Measurements from ENCODE around the gene RAC3.

The RAC3 gene

GRCh38 chr17:82058855-82059249, 27.4 kb downstream of the RAC3 start:
- Mint-ChIP-seq H3K9me3 (no peaks in the 10 kb centered on the region), H3K4me1 (no peaks in the 10 kb centered on the region), H3K36me3 (ENCODE audit: low read depth) (peaks cover 12% of the 10 kb centered on the region), H3K27ac (no peak overlapping the region), H3K4me3 (no peak overlapping the region), H3K27me3 (ENCODE audit: low read depth) (no peaks in the 10 kb centered on the region)
- TF ChIP-seq, protein P1, sequence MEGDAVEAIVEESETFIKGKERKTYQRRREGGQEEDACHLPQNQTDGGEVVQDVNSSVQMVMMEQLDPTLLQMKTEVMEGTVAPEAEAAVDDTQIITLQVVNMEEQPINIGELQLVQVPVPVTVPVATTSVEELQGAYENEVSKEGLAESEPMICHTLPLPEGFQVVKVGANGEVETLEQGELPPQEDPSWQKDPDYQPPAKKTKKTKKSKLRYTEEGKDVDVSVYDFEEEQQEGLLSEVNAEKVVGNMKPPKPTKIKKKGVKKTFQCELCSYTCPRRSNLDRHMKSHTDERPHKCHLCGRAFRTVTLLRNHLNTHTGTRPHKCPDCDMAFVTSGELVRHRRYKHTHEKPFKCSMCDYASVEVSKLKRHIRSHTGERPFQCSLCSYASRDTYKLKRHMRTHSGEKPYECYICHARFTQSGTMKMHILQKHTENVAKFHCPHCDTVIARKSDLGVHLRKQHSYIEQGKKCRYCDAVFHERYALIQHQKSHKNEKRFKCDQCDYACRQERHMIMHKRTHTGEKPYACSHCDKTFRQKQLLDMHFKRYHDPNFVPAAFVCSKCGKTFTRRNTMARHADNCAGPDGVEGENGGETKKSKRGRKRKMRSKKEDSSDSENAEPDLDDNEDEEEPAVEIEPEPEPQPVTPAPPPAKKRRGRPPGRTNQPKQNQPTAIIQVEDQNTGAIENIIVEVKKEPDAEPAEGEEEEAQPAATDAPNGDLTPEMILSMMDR (IDR thresholded peaks at IDR 0.05; ENCODE audit: unreplicated experiment in 3 of 3), result no peak

- Mint-ChIP-seq H3K36me3 (ENCODE audit: low read depth) (peaks cover 12% of the 10 kb centered on the region), H3K4me3 (no peak overlapping the region), H3K27me3 (ENCODE audit: low read depth) (no peaks in the 10 kb centered on the region), H3K27ac (no peak overlapping the region), H3K4me1 (no peaks in the 10 kb centered on the region), H3K9me3 (no peaks in the 10 kb centered on the region)
- TF ChIP-seq, protein P1 (IDR thresholded peaks at IDR 0.05; ENCODE audit: unreplicated experiment in 3 of 3), result no peak
Observed at GRCh38 chr17:82059272-82060000, 28.0 kb downstream of the RAC3 start.

DNA sequence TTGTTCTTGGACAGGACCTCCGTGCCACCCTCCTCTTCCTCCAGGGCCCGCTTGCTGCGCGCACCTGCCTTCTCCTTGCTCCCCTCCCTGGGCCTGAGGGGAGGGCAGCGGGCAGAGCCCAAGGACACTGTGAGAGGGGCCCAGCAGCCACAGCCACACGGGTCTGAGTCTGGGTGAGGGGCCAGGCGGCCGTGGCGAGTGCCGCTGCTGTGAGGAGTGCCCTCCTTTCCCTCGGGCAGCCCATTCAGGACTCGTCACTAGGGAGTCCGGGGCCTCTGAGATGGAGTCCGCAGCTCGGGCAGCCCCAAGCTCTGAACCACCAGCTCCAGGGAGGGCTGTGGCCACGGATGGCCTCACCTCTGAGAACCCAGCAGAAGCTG, 28.5 kb downstream of the RAC3 start:
- no peaks in the 10 kb centered on the region for H3K4me1 Mint-ChIP-seq
- no peaks in the 10 kb centered on the region for H3K27me3 Mint-ChIP-seq (ENCODE audit: low read depth)
- TF ChIP-seq, protein P1 (IDR thresholded peaks at IDR 0.05; ENCODE audit: unreplicated experiment in 3 of 3), result no peak
- peaks cover 10% of the 10 kb centered on the region for H3K36me3 Mint-ChIP-seq (ENCODE audit: low read depth)
- no peaks in the 10 kb centered on the region for H3K9me3 Mint-ChIP-seq
- H3K27ac Mint-ChIP-seq, result no peak overlapping the region
- H3K4me3 Mint-ChIP-seq, result peak overlapping the region in 1 of 3 experiments; percentile 58

DNA sequence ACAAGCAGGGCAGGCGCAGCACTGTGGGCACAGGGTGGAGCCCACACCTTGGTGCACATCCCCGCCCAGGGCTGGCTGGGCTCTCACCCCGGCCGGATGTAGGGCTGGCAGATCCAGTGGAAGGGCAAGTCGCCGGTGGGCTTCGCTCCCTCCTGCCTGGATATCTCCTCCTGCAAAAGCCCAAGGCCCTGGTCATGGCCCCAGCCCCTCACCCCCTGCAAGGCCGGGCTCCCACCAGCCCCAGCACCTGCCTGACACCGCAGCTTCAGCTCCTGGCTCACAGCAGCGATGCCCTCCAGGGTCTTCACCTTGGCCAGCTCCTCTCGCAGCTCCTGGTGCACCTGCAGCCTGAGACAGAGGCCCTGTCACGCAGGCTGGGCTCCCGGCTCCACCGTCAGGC, 29.1 kb downstream of the RAC3 start:
- TF ChIP-seq, protein P1 (IDR thresholded peaks at IDR 0.05; ENCODE audit: unreplicated experiment in 3 of 3), result no peak
- Mint-ChIP-seq H3K36me3 (ENCODE audit: low read depth) (peaks cover 9% of the 10 kb centered on the region), H3K27me3 (ENCODE audit: low read depth) (no peaks in the 10 kb centered on the region), H3K4me3 (no peak overlapping the region), H3K27ac (no peak overlapping the region), H3K4me1 (no peaks in the 10 kb centered on the region), H3K9me3 (no peaks in the 10 kb centered on the region)

GRCh38 chr17:82061047-82061925, 29.8 kb downstream of the RAC3 start:
- Mint-ChIP-seq H3K27me3 (ENCODE audit: low read depth) (no peaks in the 10 kb centered on the region), H3K4me1 (no peaks in the 10 kb centered on the region), H3K9me3 (no peaks in the 10 kb centered on the region), H3K4me3 (no peak overlapping the region), H3K36me3 (ENCODE audit: low read depth) (peaks cover 9% of the 10 kb centered on the region), H3K27ac (no peak overlapping the region)
- TF ChIP-seq, protein P1 (IDR thresholded peaks at IDR 0.05; ENCODE audit: unreplicated experiment in 3 of 3), result no peak
